GM12878 (cell line): ENCODE measurements around the gene TRIM17. TPM values are rescaled to one million over a fixed set of nuclear protein-coding genes. Genes with fewer than 3 reads are reported as not detected.
A peak's percentile ranks its signal among the peaks of the same experiment; 100 is the strongest.

Source experiments
- ATAC-seq: fragments of 200-7000 bp; cut with Tn5 transposase; 3 replicates; pipeline ENCODE4 v1.9.1; 2020; ENCODE audit warnings: mild to moderate bottlenecking, moderate library complexity
- BruUV-seq: library from RNA; stranded (reverse); fragments of 400-500 nt; replicated peaks from 2 replicates; lab custom pipeline; 2021; lab: Mats Ljungman, UMichigan
- CTCF ChIA-PET: fragments of 300-600 bp; sonication (Branson Sonifier 250); formaldehyde crosslinking; extraction: SDS; loops from one replicate; lab custom pipeline; 2021; ENCODE audit warnings: inconsistent platforms; lab: Yijun Ruan, JAX
- POLR2A ChIA-PET: fragments of 350-600 bp; formaldehyde crosslinking; extraction: SDS; loops from one replicate; lab custom pipeline; 2021; ENCODE audit warnings: inconsistent platforms; lab: Charles Lee
- RAD21 ChIA-PET: fragments of 300-600 bp; sonication (Branson Sonifier 250); formaldehyde crosslinking; loops from one replicate; lab custom pipeline; 2023; ENCODE audit warnings: antibody characterized with exemption; ENCODE audit not compliant: unreplicated experiment; lab: Charles Lee
- SMC1A ChIA-PET: fragments of 300-600 bp; sonication (Branson Sonifier 250); formaldehyde crosslinking; loops from one replicate; lab custom pipeline; 2023; ENCODE audit not compliant: unreplicated experiment, uncharacterized antibody; lab: Charles Lee
- DNase-seq: peaks from one replicate; pipeline ENCODE4 v3.0.0-alpha.2; 2011; ENCODE audit warnings: low read depth, low spot score
- FAIRE-seq: peaks from 3 replicates; lab custom pipeline; 2011; peaks lifted over from hg19 to GRCh38; lab: Jason Lieb, UNC
- H2AFZ ChIP-seq: 2 replicates; pipeline ENCODE4 v1.6.0; 2011; ENCODE audit warnings: low read depth, low read length, control low read depth; ENCODE audit not compliant: control insufficient read depth
- H3K27ac ChIP-seq: 2 replicates; pipeline ENCODE4 v1.5.1; 2011; ENCODE audit warnings: control low read depth; ENCODE audit not compliant: control insufficient read depth, insufficient read depth
- H3K27me3 ChIP-seq, 2 experiments: replicated peaks in 1 of 2; 2 replicates each; pipeline versions ENCODE4 v1.6.0 to v1.6.1; 2011; ENCODE audit warnings: low read length in 1 of 2; ENCODE audit not compliant: control insufficient read depth in 2 of 2, insufficient read depth in 2 of 2
- H3K36me3 ChIP-seq, 2 experiments: 2 replicates each; pipeline ENCODE4 v1.5.1; 2011; ENCODE audit warnings: low read length in 1 of 2; ENCODE audit not compliant: control insufficient read depth in 2 of 2, insufficient read depth in 2 of 2
- H3K4me1 ChIP-seq: 2 replicates; pipeline ENCODE4 v1.6.1; 2011; ENCODE audit warnings: mild to moderate bottlenecking, low read length, moderate library complexity, mixed read lengths; ENCODE audit not compliant: control insufficient read depth, insufficient read depth
- H3K4me2 ChIP-seq: 2 replicates; pipeline ENCODE4 v1.6.0; 2011; ENCODE audit warnings: control low read depth; ENCODE audit not compliant: control insufficient read depth, insufficient read depth
- H3K4me3 ChIP-seq: fragments of 200-600 bp; sonication (generic); 2 replicates; pipeline ENCODE4 v1.5.1; 2016
- H3K79me2 ChIP-seq: 2 replicates; pipeline ENCODE4 v1.6.0; 2011; ENCODE audit warnings: low read length; ENCODE audit not compliant: control insufficient read depth, insufficient read depth
- H3K9ac ChIP-seq: 2 replicates; pipeline ENCODE4 v1.8.0; 2011; ENCODE audit warnings: low read length, control low read depth, mixed read lengths; ENCODE audit not compliant: control insufficient read depth, insufficient read depth
- H3K9me3 ChIP-seq: replicated peaks from 3 replicates; pipeline ENCODE4 v1.5.1; 2011; ENCODE audit warnings: mild to moderate bottlenecking, low read length; ENCODE audit not compliant: control insufficient read depth, insufficient read depth
- H4K20me1 ChIP-seq: 2 replicates; pipeline ENCODE4 v1.6.0; 2011; ENCODE audit not compliant: control insufficient read depth, insufficient read depth
- JUNB ChIP-seq: IDR thresholded peaks from 2 replicates; pipeline ENCODE4 v1.6.1; 2016; ENCODE audit warnings: antibody characterized with exemption, mild to moderate bottlenecking
- JUND ChIP-seq: IDR thresholded peaks from 2 replicates; pipeline ENCODE4 v1.6.1; 2012; ENCODE audit warnings: low read depth, mild to moderate bottlenecking, low read length, improper control_type of control experiment, moderate library complexity
- MXI1 ChIP-seq: fragments of 150-350 bp; IDR thresholded peaks from 2 replicates; pipeline ENCODE4 v1.6.1; 2011; ENCODE audit warnings: low read depth, mild to moderate bottlenecking, inconsistent platforms, low read length, improper control_type of control experiment
- SRF ChIP-seq, 2 experiments: IDR thresholded peaks; 2 replicates each; pipeline ENCODE4 v1.6.1; 2011; ENCODE audit warnings: low read depth in 2 of 2, low read length in 2 of 2, mild to moderate bottlenecking in 1 of 2, moderate library complexity in 1 of 2
- TBL1XR1 ChIP-seq: IDR thresholded peaks from 2 replicates; pipeline ENCODE4 v1.6.1; 2012; ENCODE audit warnings: low read depth, low read length, improper control_type of control experiment
- ZBED1 ChIP-seq: IDR thresholded peaks from 2 replicates; pipeline ENCODE4 v1.6.1; 2016; ENCODE audit warnings: borderline replicate concordance
- ZNF24 ChIP-seq: fragments of 450-650 bp; IDR thresholded peaks from 2 replicates; pipeline ENCODE4 v1.6.1; 2017; ENCODE audit warnings: antibody characterized with exemption, mild to moderate bottlenecking
- ZNF274 ChIP-seq: IDR thresholded peaks from one replicate; pipeline ENCODE4 v1.8.0; 2011; ENCODE audit not compliant: insufficient read length, insufficient read depth
- WGBS: methylation state at CpG from one replicate; pipeline ENCODE4 v1.1.6; 2016; ENCODE audit warnings: low lambda C conversion rate; ENCODE audit not compliant: insufficient replicate concordance, insufficient coverage; ENCODE audit errors: missing lambda C conversion rate; 5-methylcytosine and 5-hydroxymethylcytosine counted together
- in situ Hi-C: fragments of 300-500 bp; cut with MboI; formaldehyde crosslinking; loops from 9 replicates; pipeline ENCODE4 v1.14.3; 2018; ENCODE audit warnings: mixed read lengths
- intact Hi-C: fragments of 100-400 bp; cut with micrococcal nuclease; formaldehyde crosslinking; loops from one replicate; pipeline ENCODE4 v1.14.2; 2022; ENCODE audit not compliant: unreplicated experiment
- polyA plus RNA-seq, 11 experiments: library from polyadenylated mRNA; depleted of rRNA in 4 of 11; unstranded in 6 of 11; stranded (reverse) in 5 of 11; fragments of >200 nt; fragmentation: Nextera tagmentation in 4 of 11; fragmentation: Illumina TruSeq in 1 of 11; extraction: Ambion mirVana in 4 of 11; extraction: Trizol in 1 of 11; gene quantifications; 1 replicate in 1 of 11; 2 replicates in 10 of 11; pipeline versions ENCODE4 v1.2.1 to v1.2.3, GENCODE V29; 2011 to 2016; ENCODE audit warnings: inconsistent platforms in 2 of 11, missing spikeins in 2 of 11, low read depth in 1 of 11
- total RNA-seq, 4 experiments: library from RNA; depleted of rRNA in 3 of 4; stranded (reverse); fragments of >200 nt in 3 of 4; fragmentation: Illumina TruSeq in 1 of 4; extraction: Trizol in 1 of 4; gene quantifications; 2 replicates each; pipeline versions ENCODE4 v1.2.1 to v1.2.3, GENCODE V29; 2013 to 2021
- TF ChIP-seq, protein P1 (sequence below): IDR thresholded peaks from 2 replicates; pipeline ENCODE4 v1.6.1; 2012; ENCODE audit warnings: mild to moderate bottlenecking, low read depth, low read length
- TF ChIP-seq, protein P2 (sequence below): fragments of 450-650 bp; IDR thresholded peaks from 2 replicates; pipeline ENCODE4 v1.6.1; 2016; ENCODE audit warnings: mild to moderate bottlenecking, moderate library complexity, borderline replicate concordance

The TRIM17 gene
- total and polyA plus RNA-seq, 10 of the 15 experiments (the other 5 are each of a cell fraction or from before 2014, with no cell fraction given): 0.16 to 0.32 TPM; not detected in 8

DNA sequence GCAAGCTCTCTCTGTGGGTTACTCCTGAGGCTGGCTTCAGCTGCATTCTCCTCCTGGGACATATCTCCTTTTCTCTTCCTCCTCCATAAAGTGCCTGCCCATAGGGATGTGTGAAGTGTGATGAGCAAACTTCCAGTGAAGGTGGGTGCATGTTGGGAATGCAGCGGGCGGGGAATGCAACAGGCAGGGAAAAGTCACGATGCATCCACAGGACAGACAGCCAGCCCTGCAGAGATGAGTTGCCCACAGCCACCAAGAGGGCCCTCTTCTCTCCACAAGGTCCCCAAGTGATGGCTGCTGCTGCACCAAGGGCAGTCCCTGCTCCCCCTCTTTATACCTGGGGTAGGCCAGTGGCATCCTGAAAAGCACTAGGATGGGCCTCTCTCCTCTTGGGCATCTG lies 37.0 kb upstream of the TRIM17 start:
- no TSS peak for BruUV-seq
- no peaks in the 10 kb centered on the region for H4K20me1 ChIP-seq
- H3K36me3 ChIP-seq: no peaks in the 10 kb centered on the region
- ChIA-PET CTCF (interaction anchor here (0.6 kb wide), 1 partner anchor 347 kb away, joined by 3 read pairs; no protein-coding TSS in a partner anchor), POLR2A (no interaction called here), RAD21 (no interaction called here), SMC1A (no interaction called here)
- no peak overlapping the region for H3K9ac ChIP-seq
- no peak overlapping the region; the same call in 1 of the 2 replicates for H3K4me2 ChIP-seq
- in situ Hi-C loops (no loop called here), intact Hi-C loops (no loop called here)
- peaks cover 11% of the 10 kb centered on the region for H3K79me2 ChIP-seq
- H3K9me3 ChIP-seq: no peaks in the 10 kb centered on the region
- no peak overlapping the region for H2AFZ ChIP-seq
- FAIRE-seq: no peak
- no peak overlapping the region for H3K27ac ChIP-seq
- 97% methylated on average over 3 of the region's 3 CpGs for WGBS
- DNase-seq: no peak
- ATAC-seq: no peak
- TF ChIP-seq TBL1XR1: no peak
- TF ChIP-seq ZNF24: no peak
- no peak for TF ChIP-seq ZNF274
- TF ChIP-seq JUNB: no peak
- no peak for TF ChIP-seq ZBED1
- TF ChIP-seq JUND: no peak
- H3K4me3 ChIP-seq: no peak overlapping the region
- H3K27me3 ChIP-seq: no peaks in the 10 kb centered on the region
- H3K4me1 ChIP-seq: no peaks in the 10 kb centered on the region

DNA sequence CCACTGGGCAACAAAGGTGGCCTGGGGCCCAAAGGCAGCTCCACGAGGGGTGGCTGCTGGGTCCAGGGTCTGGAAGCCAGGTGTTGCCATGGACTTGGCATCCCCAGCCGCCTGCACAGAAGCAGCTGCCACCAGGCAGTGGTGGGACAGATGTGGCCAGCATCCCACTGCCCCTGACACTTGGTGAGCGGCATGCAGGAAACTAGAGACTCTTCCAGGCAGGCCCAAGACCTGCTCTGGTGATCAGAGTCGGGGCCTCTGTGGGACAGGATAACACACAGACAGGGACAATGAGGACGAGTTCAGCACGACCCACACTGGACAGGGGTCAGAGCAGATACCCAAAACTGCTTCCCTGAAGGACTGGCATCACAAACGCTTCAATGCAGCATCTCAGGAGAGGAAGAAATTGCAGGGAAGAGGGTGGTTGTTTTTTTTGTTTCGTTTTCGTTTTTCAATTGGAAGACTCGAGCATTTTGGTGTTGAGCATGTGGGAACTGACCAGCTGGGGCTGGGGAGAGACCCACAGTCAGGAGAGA lies 36.4 kb upstream of the TRIM17 start:
- Histone ChIP-seq H4K20me1 (no peaks in the 10 kb centered on the region), H3K9me3 (no peaks in the 10 kb centered on the region), H3K36me3 (no peaks in the 10 kb centered on the region), H3K27ac (no peak overlapping the region), H3K4me2 (no peak overlapping the region; the same call in 1 of the 2 replicates), H3K4me1 (no peaks in the 10 kb centered on the region), H3K4me3 (no peak overlapping the region), H3K9ac (no peak overlapping the region), H3K27me3 (no peaks in the 10 kb centered on the region), H3K79me2 (peaks cover 11% of the 10 kb centered on the region), H2AFZ (no peak overlapping the region)
- BruUV-seq: no TSS peak
- TF ChIP-seq, protein P1, sequence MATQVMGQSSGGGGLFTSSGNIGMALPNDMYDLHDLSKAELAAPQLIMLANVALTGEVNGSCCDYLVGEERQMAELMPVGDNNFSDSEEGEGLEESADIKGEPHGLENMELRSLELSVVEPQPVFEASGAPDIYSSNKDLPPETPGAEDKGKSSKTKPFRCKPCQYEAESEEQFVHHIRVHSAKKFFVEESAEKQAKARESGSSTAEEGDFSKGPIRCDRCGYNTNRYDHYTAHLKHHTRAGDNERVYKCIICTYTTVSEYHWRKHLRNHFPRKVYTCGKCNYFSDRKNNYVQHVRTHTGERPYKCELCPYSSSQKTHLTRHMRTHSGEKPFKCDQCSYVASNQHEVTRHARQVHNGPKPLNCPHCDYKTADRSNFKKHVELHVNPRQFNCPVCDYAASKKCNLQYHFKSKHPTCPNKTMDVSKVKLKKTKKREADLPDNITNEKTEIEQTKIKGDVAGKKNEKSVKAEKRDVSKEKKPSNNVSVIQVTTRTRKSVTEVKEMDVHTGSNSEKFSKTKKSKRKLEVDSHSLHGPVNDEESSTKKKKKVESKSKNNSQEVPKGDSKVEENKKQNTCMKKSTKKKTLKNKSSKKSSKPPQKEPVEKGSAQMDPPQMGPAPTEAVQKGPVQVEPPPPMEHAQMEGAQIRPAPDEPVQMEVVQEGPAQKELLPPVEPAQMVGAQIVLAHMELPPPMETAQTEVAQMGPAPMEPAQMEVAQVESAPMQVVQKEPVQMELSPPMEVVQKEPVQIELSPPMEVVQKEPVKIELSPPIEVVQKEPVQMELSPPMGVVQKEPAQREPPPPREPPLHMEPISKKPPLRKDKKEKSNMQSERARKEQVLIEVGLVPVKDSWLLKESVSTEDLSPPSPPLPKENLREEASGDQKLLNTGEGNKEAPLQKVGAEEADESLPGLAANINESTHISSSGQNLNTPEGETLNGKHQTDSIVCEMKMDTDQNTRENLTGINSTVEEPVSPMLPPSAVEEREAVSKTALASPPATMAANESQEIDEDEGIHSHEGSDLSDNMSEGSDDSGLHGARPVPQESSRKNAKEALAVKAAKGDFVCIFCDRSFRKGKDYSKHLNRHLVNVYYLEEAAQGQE: peak; percentile 12; the same call in 1 of the 2 replicates
- TF ChIP-seq, protein P2, sequence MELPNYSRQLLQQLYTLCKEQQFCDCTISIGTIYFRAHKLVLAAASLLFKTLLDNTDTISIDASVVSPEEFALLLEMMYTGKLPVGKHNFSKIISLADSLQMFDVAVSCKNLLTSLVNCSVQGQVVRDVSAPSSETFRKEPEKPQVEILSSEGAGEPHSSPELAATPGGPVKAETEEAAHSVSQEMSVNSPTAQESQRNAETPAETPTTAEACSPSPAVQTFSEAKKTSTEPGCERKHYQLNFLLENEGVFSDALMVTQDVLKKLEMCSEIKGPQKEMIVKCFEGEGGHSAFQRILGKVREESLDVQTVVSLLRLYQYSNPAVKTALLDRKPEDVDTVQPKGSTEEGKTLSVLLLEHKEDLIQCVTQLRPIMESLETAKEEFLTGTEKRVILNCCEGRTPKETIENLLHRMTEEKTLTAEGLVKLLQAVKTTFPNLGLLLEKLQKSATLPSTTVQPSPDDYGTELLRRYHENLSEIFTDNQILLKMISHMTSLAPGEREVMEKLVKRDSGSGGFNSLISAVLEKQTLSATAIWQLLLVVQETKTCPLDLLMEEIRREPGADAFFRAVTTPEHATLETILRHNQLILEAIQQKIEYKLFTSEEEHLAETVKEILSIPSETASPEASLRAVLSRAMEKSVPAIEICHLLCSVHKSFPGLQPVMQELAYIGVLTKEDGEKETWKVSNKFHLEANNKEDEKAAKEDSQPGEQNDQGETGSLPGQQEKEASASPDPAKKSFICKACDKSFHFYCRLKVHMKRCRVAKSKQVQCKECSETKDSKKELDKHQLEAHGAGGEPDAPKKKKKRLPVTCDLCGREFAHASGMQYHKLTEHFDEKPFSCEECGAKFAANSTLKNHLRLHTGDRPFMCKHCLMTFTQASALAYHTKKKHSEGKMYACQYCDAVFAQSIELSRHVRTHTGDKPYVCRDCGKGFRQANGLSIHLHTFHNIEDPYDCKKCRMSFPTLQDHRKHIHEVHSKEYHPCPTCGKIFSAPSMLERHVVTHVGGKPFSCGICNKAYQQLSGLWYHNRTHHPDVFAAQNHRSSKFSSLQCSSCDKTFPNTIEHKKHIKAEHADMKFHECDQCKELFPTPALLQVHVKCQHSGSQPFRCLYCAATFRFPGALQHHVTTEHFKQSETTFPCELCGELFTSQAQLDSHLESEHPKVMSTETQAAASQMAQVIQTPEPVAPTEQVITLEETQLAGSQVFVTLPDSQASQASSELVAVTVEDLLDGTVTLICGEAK: no peak
- TF ChIP-seq SRF (IDR thresholded peaks at IDR 0.05; ENCODE audit: low read depth in 2 of 2, low read length in 2 of 2) (no peak), MXI1 (no peak)
- DNase-seq: no peak
- WGBS: 70% methylated on average over 10 of the region's 10 CpGs
- FAIRE-seq: no peak
- ChIA-PET CTCF (interaction anchor here (0.6 kb wide), 1 partner anchor 348 kb away, joined by 3 read pairs; no protein-coding TSS in a partner anchor), RAD21 (no interaction called here), SMC1A (no interaction called here), POLR2A (no interaction called here)
- in situ Hi-C loops (no loop called here), intact Hi-C loops (no loop called here)
- ATAC-seq: no peak
